Cardiac muscle cell (in vitro differentiated cells and primary cell): ENCODE measurements around the gene NR5A2. TPM values are rescaled to one million over a fixed set of nuclear protein-coding genes. Genes with fewer than 3 reads are reported as not detected.

Experiments used
- DNase-seq, 2 donors: peaks; one replicate each; pipeline versions ENCODE4 v3.0.0 to v3.0.0-alpha.2; 2010 to 2017; ENCODE audit warnings: low read depth in 1 of 2, low spot score in 1 of 2
- H3K27ac ChIP-seq: fragments of 200-600 bp; sonication (generic); 2 replicates; pipeline ENCODE4 v1.5.1; 2016
- H3K27me3 ChIP-seq: fragments of 200-600 bp; sonication (generic); 2 replicates; pipeline ENCODE4 v1.6.0; 2016; ENCODE audit warnings: control low read depth
- H3K36me3 ChIP-seq: fragments of 200-600 bp; sonication (generic); 2 replicates; pipeline ENCODE4 v1.5.1; 2016; ENCODE audit warnings: control low read depth
- H3K4me1 ChIP-seq: fragments of 200-600 bp; sonication (generic); 2 replicates; pipeline ENCODE4 v1.8.1; 2017; ENCODE audit warnings: low read depth, mild to moderate bottlenecking, mixed run types
- H3K4me3 ChIP-seq: fragments of 200-600 bp; sonication (generic); 2 replicates; pipeline ENCODE4 v1.5.1; 2016; ENCODE audit warnings: mild to moderate bottlenecking
- H3K9me3 ChIP-seq: fragments of 200-600 bp; sonication (generic); 2 replicates; pipeline ENCODE4 v1.5.1; 2017; ENCODE audit warnings: low read depth, mild to moderate bottlenecking, control low read depth
- CTCF ChIP-seq: IDR thresholded peaks from 2 replicates; pipeline ENCODE4 v1.5.1; 2012; ENCODE audit warnings: low read depth, mild to moderate bottlenecking, low read length
- polyA plus RNA-seq: library from polyadenylated mRNA; unstranded; fragments of >200 nt; fragmentation: Nextera tagmentation; extraction: Ambion mirVana; gene quantifications from 2 replicates; pipeline ENCODE4 v1.2.1, GENCODE V29; 2016
- total RNA-seq: library from RNA; depleted of rRNA; stranded (reverse); fragments of >200 nt; gene quantifications from 2 replicates; pipeline ENCODE4 v1.2.3, GENCODE V29; 2016

The NR5A2 gene
- total and polyA plus RNA-seq, 2 experiments from 2014 or later = 0.15 TPM; not detected in 1

- peak in 1 of 2 donors; percentile 53 for DNase-seq
- no peak for TF ChIP-seq CTCF
These were observed 126.7 kb downstream of the NR5A2 start for GRCh38 chr1:200154069-200154767.

GRCh38 chr1:200157715-200158114 lies 130.2 kb downstream of the NR5A2 start:
- TF ChIP-seq CTCF = no peak
- Histone ChIP-seq H3K27ac (no peak overlapping the region), H3K4me3 (no peak overlapping the region), H3K27me3 (no peaks in the 10 kb centered on the region), H3K9me3 (no peaks in the 10 kb centered on the region), H3K36me3 (no peaks in the 10 kb centered on the region), H3K4me1 (no peaks in the 10 kb centered on the region)
- no peak for DNase-seq

More at GRCh38 chr1:200154069-200154767, 126.7 kb downstream of the NR5A2 start:
- Histone ChIP-seq H3K4me1 (no peaks in the 10 kb centered on the region), H3K9me3 (no peaks in the 10 kb centered on the region), H3K27ac (no peak overlapping the region), H3K36me3 (no peaks in the 10 kb centered on the region), H3K27me3 (no peaks in the 10 kb centered on the region), H3K4me3 (no peak overlapping the region)

GRCh38 chr1:200161801-200162200 lies 134.3 kb downstream of the NR5A2 start:
- no peaks in the 10 kb centered on the region for H3K27me3 ChIP-seq

GRCh38 chr1:200162258-200162657 lies 134.7 kb downstream of the NR5A2 start:
- H3K4me3 ChIP-seq = no peak overlapping the region
- DNase-seq = no peak
- H3K9me3 ChIP-seq = no peaks in the 10 kb centered on the region
- H3K27me3 ChIP-seq = no peaks in the 10 kb centered on the region
- no peak overlapping the region for H3K27ac ChIP-seq
- TF ChIP-seq CTCF = no peak
- H3K4me1 ChIP-seq = no peaks in the 10 kb centered on the region
- no peaks in the 10 kb centered on the region for H3K36me3 ChIP-seq

More at GRCh38 chr1:200161801-200162200, 134.3 kb downstream of the NR5A2 start:
- Histone ChIP-seq H3K27ac (no peak overlapping the region), H3K4me1 (no peaks in the 10 kb centered on the region), H3K4me3 (no peak overlapping the region), H3K9me3 (no peaks in the 10 kb centered on the region), H3K36me3 (no peaks in the 10 kb centered on the region)
- DNase-seq = no peak
- no peak for TF ChIP-seq CTCF

- DNase-seq = no peak
- no peaks in the 10 kb centered on the region for H3K4me1 ChIP-seq
- H3K9me3 ChIP-seq = no peaks in the 10 kb centered on the region
- H3K36me3 ChIP-seq = no peaks in the 10 kb centered on the region
- no peak for TF ChIP-seq CTCF
- no peak overlapping the region for H3K4me3 ChIP-seq
- H3K27me3 ChIP-seq = no peaks in the 10 kb centered on the region
- H3K27ac ChIP-seq = no peak overlapping the region
These were observed 135.4 kb downstream of the NR5A2 start for GRCh38 chr1:200162877-200163276.
